Fibroblast of gingiva (primary cell): ENCODE measurements around the gene LLGL2.
"Not testable (repeated sequence)": the region's sequence is repeated elsewhere in the genome, so short reads cannot be mapped to it uniquely, and the experiment has no call there.

Experiments
- DNase-seq: peaks from one replicate; pipeline ENCODE4 v3.0.0-alpha.2; 2011; ENCODE audit warnings: low read depth

Gene LLGL2

GRCh38 chr17:75524970-75525805 lies at the start of gene LLGL2:
TSS of gene LLGL2 (plus strand) at chr17:75525697. CDS start at chr17:75543427, 17,730 bp downstream.
- no peak for DNase-seq

- no peak for DNase-seq
Measured at GRCh38 chr17:75475851-75476250, 49.6 kb upstream of the LLGL2 start.

GRCh38 chr17:75476271-75476671 lies 49.2 kb upstream of the LLGL2 start:
- no peak for DNase-seq

- DNase-seq: no peak
Measured at GRCh38 chr17:75476752-75477489, 48.6 kb upstream of the LLGL2 start.

GRCh38 chr17:75477490-75477862 lies 48.0 kb upstream of the LLGL2 start:
- not testable (repeated sequence) for DNase-seq

- DNase-seq: no peak
Measured at GRCh38 chr17:75478508-75478907, 47.0 kb upstream of the LLGL2 start.

GRCh38 chr17:75480281-75480680 lies 45.2 kb upstream of the LLGL2 start:
- DNase-seq: no peak

GRCh38 chr17:75481194-75482068 lies 44.1 kb upstream of the LLGL2 start:
- DNase-seq: no peak

- no peak for DNase-seq
Measured at GRCh38 chr17:75482098-75482942, 43.2 kb upstream of the LLGL2 start.

- no peak for DNase-seq
Measured at GRCh38 chr17:75485688-75486087, 39.8 kb upstream of the LLGL2 start.

- DNase-seq: no peak
Measured at GRCh38 chr17:75486151-75486550, 39.3 kb upstream of the LLGL2 start.

GRCh38 chr17:75486951-75487350 lies 38.5 kb upstream of the LLGL2 start:
- DNase-seq: no peak

GRCh38 chr17:75487351-75488070 lies 38.0 kb upstream of the LLGL2 start:
- DNase-seq: no peak

GRCh38 chr17:75488693-75489510 lies 36.6 kb upstream of the LLGL2 start:
- no peak for DNase-seq

- DNase-seq: no peak
Measured at GRCh38 chr17:75489511-75489955, 36.0 kb upstream of the LLGL2 start.

- DNase-seq: no peak
Measured at GRCh38 chr17:75490173-75490743, 35.2 kb upstream of the LLGL2 start.

- DNase-seq: no peak
Measured at GRCh38 chr17:75490953-75491649, 34.4 kb upstream of the LLGL2 start.

- DNase-seq: no peak
Measured at GRCh38 chr17:75491680-75492079, 33.8 kb upstream of the LLGL2 start.
